ENCODE data around the gene PHYKPL. TPM values are rescaled to one million over a fixed set of nuclear protein-coding genes. Genes with fewer than 3 reads are reported as not detected.
A peak's percentile ranks its signal among the peaks of the same experiment; 100 is the strongest.
"Not testable (repeated sequence)": the region's sequence is repeated elsewhere in the genome, so short reads cannot be mapped to it uniquely, and the experiment has no call there.

The PHYKPL gene
- total RNA-seq, 2 donors from 2014 or later = 22.8 to 34.5 TPM

DNA sequence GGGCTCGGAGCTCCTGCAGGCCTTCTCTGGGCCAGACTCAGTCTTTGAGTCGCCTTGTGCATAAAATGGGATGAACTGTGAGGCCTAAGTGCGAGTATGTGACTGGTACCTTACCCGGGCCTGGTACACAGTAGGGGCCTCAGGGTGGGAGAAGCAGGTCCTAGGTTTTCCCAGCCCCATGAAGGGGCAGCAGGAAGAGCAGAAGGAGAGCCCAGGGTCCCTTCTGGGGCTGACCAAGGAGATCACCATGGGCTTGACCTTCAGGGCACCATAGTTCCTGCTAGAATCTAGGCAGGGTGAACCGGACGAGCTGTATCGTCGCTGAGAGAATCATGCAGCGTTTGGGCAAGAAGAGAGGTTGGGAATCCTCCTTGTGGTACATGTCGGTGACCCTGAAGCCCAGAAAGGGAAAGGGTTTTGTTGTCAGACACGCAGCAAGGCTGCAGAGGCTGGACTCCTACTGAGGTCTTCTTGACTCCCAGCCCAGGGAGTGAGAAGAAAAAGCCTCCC lies 373 bp upstream of the PHYKPL start:
- DNase-seq (ENCODE audit: low spot score) = no peak
- peaks cover 0 to 51% of the 10 kb centered on the region in 2 donors for H3K4me1 ChIP-seq
- H3K27me3 ChIP-seq = no peaks in the 10 kb centered on the region
- peaks cover 30% of the 10 kb centered on the region for H3K36me3 ChIP-seq
- TF ChIP-seq, protein P1, sequence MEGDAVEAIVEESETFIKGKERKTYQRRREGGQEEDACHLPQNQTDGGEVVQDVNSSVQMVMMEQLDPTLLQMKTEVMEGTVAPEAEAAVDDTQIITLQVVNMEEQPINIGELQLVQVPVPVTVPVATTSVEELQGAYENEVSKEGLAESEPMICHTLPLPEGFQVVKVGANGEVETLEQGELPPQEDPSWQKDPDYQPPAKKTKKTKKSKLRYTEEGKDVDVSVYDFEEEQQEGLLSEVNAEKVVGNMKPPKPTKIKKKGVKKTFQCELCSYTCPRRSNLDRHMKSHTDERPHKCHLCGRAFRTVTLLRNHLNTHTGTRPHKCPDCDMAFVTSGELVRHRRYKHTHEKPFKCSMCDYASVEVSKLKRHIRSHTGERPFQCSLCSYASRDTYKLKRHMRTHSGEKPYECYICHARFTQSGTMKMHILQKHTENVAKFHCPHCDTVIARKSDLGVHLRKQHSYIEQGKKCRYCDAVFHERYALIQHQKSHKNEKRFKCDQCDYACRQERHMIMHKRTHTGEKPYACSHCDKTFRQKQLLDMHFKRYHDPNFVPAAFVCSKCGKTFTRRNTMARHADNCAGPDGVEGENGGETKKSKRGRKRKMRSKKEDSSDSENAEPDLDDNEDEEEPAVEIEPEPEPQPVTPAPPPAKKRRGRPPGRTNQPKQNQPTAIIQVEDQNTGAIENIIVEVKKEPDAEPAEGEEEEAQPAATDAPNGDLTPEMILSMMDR (IDR thresholded peaks at IDR 0.05) = no peak
- peak overlapping the region; percentile 77 to 80 for H3K4me3 ChIP-seq
- H3K9me3 ChIP-seq = no peaks in the 10 kb centered on the region
- H3K27ac ChIP-seq = peak overlapping the region; percentile 95 to 96

DNA sequence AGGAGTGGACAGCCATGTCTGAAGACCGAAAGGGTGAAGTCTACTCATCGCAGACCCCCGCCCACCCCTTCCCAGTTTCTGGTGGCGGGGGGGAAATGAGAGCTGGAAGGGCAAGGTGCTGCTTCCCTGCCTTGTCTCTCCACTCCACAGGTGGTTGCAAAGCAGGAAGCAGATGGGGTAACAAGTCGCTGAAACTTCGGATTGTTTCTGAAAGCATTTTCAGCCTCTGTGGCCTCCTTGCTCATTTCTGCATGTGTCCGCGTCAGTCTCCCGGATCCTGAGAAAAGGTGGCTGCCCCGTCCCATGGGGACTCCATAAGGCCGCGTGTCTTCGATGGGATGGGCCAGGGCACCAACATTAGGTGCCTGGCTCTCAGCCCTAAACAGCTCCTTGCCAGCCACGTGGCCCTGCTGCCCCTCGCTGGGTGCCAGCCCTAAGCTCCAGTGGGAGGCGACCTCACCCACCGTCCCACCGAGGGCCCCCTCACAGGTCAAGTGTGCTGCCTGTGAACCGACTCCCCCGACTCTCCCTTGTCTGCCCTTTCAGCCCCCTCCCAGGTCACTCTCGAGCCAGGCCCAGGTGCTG lies 971 bp downstream of the PHYKPL start:
- H3K9me3 ChIP-seq = no peaks in the 10 kb centered on the region
- peak overlapping the region; percentile 77 to 80 for H3K4me3 ChIP-seq
- DNase-seq (ENCODE audit: low spot score) = no peak
- H3K36me3 ChIP-seq = peaks cover 41% of the 10 kb centered on the region
- H3K27ac ChIP-seq = peak overlapping the region; percentile 95 to 96
- no peaks in the 10 kb centered on the region for H3K27me3 ChIP-seq
- peaks cover 0 to 37% of the 10 kb centered on the region in 2 donors for H3K4me1 ChIP-seq
- TF ChIP-seq, protein P1 (IDR thresholded peaks at IDR 0.05) = no peak

- peak overlapping the region; percentile 95 to 96 for H3K27ac ChIP-seq
- H3K4me3 ChIP-seq = peak overlapping the region; percentile 77 to 80
- H3K4me1 ChIP-seq = peaks cover 0 to 31% of the 10 kb centered on the region in 2 donors
- peaks cover 41% of the 10 kb centered on the region for H3K36me3 ChIP-seq
- H3K27me3 ChIP-seq = no peaks in the 10 kb centered on the region
- DNase-seq (ENCODE audit: low spot score) = peak; percentile 73
- H3K9me3 ChIP-seq = no peaks in the 10 kb centered on the region
- TF ChIP-seq, protein P1 (IDR thresholded peaks at IDR 0.05) = no peak
These were observed 1.6 kb downstream of the PHYKPL start for GRCh38 chr5:178230879-178231538.

DNA sequence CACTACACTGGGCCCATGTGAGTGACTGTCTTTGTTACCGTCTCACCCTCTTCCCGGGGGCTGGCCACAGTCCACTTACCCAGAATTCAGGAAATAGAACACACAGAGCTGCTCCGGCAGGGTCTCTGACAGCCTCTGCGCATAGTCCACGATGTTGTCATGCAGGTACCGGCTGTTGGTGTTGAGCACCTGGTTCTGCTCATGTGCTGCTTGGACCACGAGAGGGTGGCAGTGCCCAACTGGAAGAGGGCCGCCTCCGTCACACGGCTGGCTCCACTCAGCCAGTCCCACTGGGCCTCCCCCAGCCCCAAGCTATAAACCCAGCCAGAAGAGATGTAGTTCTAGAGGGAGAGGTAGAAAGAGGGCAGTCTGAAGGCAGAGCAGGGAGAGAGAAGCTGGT lies 2.7 kb downstream of the PHYKPL start:
- peaks cover 47% of the 10 kb centered on the region for H3K36me3 ChIP-seq

DNA sequence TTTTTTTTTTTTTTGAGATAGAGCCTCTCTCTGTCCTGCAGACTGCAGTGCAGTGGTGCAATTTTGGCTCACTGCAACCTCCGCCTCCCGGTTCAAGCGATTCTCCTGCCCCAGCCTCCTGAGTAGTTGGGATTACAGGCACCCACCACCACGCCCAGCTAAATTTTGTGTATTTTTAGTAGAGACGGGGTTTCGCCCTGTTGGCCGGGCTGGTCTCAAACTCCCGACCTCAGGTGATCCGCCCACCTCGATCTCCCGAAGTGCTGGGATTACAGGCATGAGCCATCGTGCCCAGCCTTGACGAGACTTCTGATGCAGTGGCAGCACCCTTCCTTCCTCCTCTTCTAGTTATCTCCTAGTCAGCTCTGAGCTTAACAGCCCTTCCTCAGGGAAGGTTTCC lies 3.5 kb downstream of the PHYKPL start:
- peaks cover 0 to 31% of the 10 kb centered on the region in 2 donors for H3K4me1 ChIP-seq
- H3K27ac ChIP-seq; H3K4me3 ChIP-seq; H3K27me3 ChIP-seq; H3K9me3 ChIP-seq; DNase-seq (ENCODE audit: low spot score): not testable (repeated sequence)
- peaks cover 47% of the 10 kb centered on the region for H3K36me3 ChIP-seq

More for the DNA sequence above, 2.7 kb downstream of the PHYKPL start:
- Histone ChIP-seq H3K4me3 (no peak overlapping the region), H3K27ac (no peak overlapping the region), H3K27me3 (no peaks in the 10 kb centered on the region), H3K9me3 (no peaks in the 10 kb centered on the region), H3K4me1 (peaks cover 0 to 31% of the 10 kb centered on the region in 2 donors)
- no peak for DNase-seq (ENCODE audit: low spot score)
- TF ChIP-seq, protein P1 (IDR thresholded peaks at IDR 0.05) = no peak

DNA sequence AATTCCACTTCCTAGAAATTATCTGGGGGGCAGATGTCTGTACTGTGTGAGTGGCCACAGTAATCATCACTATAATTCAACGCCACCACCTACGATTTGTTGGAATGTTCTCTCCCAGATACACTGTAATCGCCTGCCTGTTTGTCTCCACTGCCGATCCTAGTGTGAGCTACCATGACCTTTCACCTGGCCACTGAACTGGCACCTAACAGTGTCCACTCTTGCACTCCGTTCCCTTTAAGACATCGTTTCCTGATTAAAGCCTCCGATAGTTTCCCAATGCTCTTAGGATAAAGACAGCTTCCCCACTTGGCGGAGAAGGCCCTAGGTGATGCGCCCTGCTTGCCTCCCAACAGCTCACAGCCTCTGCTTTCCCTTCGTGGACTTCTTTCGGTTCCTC lies 4.0 kb downstream of the PHYKPL start:
- peaks cover 47% of the 10 kb centered on the region for H3K36me3 ChIP-seq
- peaks cover 0 to 35% of the 10 kb centered on the region in 2 donors for H3K4me1 ChIP-seq
- no peaks in the 10 kb centered on the region for H3K27me3 ChIP-seq
- H3K27ac ChIP-seq = no peak overlapping the region
- H3K9me3 ChIP-seq = no peaks in the 10 kb centered on the region
- TF ChIP-seq, protein P1 (IDR thresholded peaks at IDR 0.05) = no peak
- no peak overlapping the region for H3K4me3 ChIP-seq
- no peak for DNase-seq (ENCODE audit: low spot score)

All from right atrium auricular region (tissue), 2 donors.